Type B pancreatic cell (in vitro differentiated cells): ENCODE measurements around the gene EYA4. TPM values are rescaled to one million over a fixed set of nuclear protein-coding genes. Genes with fewer than 3 reads are reported as not detected.
A peak's percentile ranks its signal among the peaks of the same experiment; 100 is the strongest.

Source experiments
- DNase-seq: peaks from one replicate; pipeline ENCODE4 v3.0.0; 2021; ENCODE audit warnings: mixed read lengths; ENCODE audit not compliant: unreplicated experiment; ENCODE audit errors: extremely low spot score
- H3K27ac Mint-ChIP-seq: 2 replicates; pipeline ENCODE4 v1.8.0; 2021; ENCODE audit warnings: mild to moderate bottlenecking, mixed read lengths
- H3K27me3 Mint-ChIP-seq: 2 replicates; pipeline ENCODE4 v1.8.0; 2021; ENCODE audit warnings: mixed read lengths
- H3K36me3 Mint-ChIP-seq: 2 replicates; pipeline ENCODE4 v1.8.0; 2021; ENCODE audit warnings: mixed read lengths
- H3K4me1 Mint-ChIP-seq: one replicate; pipeline ENCODE4 v1.8.0; 2021; ENCODE audit warnings: mixed read lengths; ENCODE audit not compliant: unreplicated experiment
- H3K4me3 Mint-ChIP-seq: 2 replicates; pipeline ENCODE4 v1.8.0; 2021; ENCODE audit warnings: mild to moderate bottlenecking, mixed read lengths
- H3K9me3 Mint-ChIP-seq: 2 replicates; pipeline ENCODE4 v1.8.0; 2021; ENCODE audit warnings: mixed read lengths
- total RNA-seq: library from RNA; stranded (reverse); gene quantifications from 2 replicates; pipeline ENCODE4 v1.2.1, GENCODE V29; 2021; ENCODE audit warnings: low replicate concordance
- TF ChIP-seq, protein P1 (sequence below): fragments of 200-600 bp; sonication (generic); conservative IDR thresholded peaks from 2 replicates; pipeline ENCODE4 v1.5.0; 2021; ENCODE audit warnings: antibody characterized with exemption, mild to moderate bottlenecking

The EYA4 gene
- total RNA-seq, 1 donor from 2014 or later: 29.7 TPM

DNA sequence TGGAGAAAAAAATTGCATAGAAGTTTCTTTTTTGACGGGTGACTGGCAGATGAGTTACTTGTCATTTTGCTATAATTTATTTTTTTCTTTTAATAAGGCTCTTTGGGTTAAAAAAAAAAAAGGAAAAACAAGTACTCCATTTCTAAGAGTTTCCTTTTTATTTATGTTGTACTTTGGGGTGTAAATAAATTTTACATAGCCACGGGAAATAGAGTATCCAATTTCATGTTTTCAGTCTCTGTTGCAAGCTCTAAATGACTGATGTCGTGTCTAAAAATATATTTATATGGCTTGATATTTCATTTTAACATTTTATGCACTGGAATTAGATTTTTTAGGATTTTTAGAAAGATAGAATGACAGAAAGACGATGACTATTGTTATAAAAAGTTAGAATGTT, 3.4 kb downstream of the EYA4 start:
- TF ChIP-seq, protein P1, sequence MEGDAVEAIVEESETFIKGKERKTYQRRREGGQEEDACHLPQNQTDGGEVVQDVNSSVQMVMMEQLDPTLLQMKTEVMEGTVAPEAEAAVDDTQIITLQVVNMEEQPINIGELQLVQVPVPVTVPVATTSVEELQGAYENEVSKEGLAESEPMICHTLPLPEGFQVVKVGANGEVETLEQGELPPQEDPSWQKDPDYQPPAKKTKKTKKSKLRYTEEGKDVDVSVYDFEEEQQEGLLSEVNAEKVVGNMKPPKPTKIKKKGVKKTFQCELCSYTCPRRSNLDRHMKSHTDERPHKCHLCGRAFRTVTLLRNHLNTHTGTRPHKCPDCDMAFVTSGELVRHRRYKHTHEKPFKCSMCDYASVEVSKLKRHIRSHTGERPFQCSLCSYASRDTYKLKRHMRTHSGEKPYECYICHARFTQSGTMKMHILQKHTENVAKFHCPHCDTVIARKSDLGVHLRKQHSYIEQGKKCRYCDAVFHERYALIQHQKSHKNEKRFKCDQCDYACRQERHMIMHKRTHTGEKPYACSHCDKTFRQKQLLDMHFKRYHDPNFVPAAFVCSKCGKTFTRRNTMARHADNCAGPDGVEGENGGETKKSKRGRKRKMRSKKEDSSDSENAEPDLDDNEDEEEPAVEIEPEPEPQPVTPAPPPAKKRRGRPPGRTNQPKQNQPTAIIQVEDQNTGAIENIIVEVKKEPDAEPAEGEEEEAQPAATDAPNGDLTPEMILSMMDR: no peak
- Mint-ChIP-seq H3K9me3 (no peaks in the 10 kb centered on the region), H3K4me3 (peak overlapping the region; percentile 34), H3K4me1 (peaks cover 34% of the 10 kb centered on the region), H3K27me3 (peaks cover 81% of the 10 kb centered on the region), H3K27ac (no peak overlapping the region), H3K36me3 (peaks cover 4% of the 10 kb centered on the region)
- no peak for DNase-seq

DNA sequence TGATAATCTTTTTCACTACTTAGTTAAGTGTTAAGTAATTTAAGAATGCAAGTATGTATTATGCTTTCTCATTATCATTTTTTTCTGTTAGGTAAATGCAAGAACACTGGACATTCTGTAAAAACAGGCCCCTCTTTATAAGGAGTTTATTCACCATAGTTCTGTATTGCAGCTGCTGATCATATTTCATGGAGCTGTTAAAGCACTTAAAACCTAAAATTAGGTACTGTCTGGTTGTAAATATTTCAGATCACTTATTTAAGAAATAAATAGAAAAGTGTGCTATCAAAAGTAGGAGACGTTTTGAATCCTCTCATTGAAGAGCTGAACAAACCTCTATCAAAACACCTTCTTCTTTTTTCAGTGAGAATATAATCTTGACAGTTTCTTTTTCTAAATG, 3.9 kb downstream of the EYA4 start:
- TF ChIP-seq, protein P1: no peak
- H3K27me3 Mint-ChIP-seq: peaks cover 80% of the 10 kb centered on the region
- DNase-seq: no peak
- H3K4me3 Mint-ChIP-seq: peak overlapping the region; percentile 66
- peaks cover 4% of the 10 kb centered on the region for H3K36me3 Mint-ChIP-seq
- no peak overlapping the region for H3K27ac Mint-ChIP-seq
- H3K9me3 Mint-ChIP-seq: no peaks in the 10 kb centered on the region
- peaks cover 39% of the 10 kb centered on the region for H3K4me1 Mint-ChIP-seq

DNA sequence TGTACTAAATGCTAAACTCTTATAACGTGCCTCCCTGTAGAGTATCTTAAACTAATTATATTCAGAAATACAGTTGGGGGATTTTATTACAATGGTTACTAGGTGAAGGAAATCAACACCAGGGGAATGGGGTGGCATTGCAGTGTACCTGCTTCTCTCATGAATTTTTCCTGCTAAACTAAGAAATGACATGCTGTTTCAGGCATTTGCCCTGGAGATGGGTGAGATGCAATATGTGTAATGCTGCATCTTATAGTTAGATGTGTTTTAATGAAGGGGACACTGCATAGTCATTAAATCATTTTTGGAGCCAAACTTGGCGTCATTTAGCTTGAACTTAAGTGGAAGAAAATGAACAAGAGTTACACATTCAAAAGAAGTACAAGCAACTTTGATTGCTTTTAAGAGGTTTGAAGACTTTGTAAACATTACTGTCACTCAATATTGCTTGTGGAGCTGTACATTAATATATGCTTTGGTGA, 4.3 kb downstream of the EYA4 start:
- H3K9me3 Mint-ChIP-seq: no peaks in the 10 kb centered on the region
- H3K4me3 Mint-ChIP-seq: peak overlapping the region; percentile 66
- DNase-seq: no peak
- peaks cover 75% of the 10 kb centered on the region for H3K27me3 Mint-ChIP-seq
- peaks cover 4% of the 10 kb centered on the region for H3K36me3 Mint-ChIP-seq
- peaks cover 35% of the 10 kb centered on the region for H3K4me1 Mint-ChIP-seq
- H3K27ac Mint-ChIP-seq: no peak overlapping the region
- TF ChIP-seq, protein P1: no peak

DNA sequence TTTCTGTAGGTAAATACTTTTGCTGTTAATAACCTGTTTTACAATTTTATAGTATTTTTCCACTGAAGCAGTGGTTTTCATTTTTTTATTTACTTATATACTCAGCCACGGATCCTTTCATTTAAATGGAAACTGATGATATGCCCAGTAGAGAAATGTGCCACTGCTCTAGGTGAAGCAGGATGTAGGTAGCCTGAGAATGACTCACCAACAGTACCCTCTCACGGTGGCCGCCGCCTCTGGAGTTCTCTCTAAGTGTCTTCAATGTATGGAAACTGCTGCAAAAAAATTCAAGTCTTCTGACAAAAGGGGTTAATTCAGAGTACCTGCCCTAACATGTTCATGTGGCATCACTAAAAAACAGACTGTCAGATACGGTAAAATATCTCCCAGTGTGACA, 6.4 kb downstream of the EYA4 start:
- H3K27me3 Mint-ChIP-seq: peaks cover 65% of the 10 kb centered on the region
- peaks cover 4% of the 10 kb centered on the region for H3K36me3 Mint-ChIP-seq
- H3K4me3 Mint-ChIP-seq: no peak overlapping the region
- TF ChIP-seq, protein P1: no peak
- peaks cover 29% of the 10 kb centered on the region for H3K4me1 Mint-ChIP-seq
- no peak for DNase-seq
- no peak overlapping the region for H3K27ac Mint-ChIP-seq
- H3K9me3 Mint-ChIP-seq: no peaks in the 10 kb centered on the region

DNA sequence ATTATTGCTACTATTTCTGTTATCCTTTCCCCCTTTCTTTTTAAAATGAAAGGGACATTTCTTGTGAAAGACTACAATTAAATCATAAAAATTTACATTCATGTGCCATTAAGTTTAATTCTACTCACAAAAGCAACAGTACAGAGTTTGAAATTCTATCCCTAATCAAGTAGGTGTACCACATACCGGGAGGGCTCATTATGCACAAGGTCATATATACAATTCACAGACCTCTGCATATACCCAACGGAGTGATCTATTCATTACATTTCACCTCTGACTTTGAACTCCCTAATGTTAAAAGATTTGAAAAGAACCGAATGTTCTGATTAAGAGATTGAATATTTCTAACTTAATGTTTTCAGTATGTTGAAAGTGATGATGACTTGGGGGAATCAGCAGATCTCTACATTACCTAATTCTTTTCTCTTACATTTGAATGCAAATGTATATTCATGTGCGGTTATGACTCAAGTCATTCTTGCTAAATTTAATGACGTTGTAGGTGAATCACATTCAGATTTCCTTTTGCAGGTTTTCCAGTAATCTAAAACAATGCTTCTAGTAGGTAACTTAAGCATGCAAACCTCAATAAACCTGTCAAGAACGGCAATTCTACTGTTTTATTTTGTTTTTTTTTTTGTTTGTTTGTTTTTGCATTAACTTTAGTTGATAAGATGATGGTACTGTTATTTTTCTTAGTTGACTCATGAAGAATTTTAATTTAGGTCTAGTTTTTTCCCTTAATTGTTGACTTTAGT, 7.3 kb downstream of the EYA4 start:
- Mint-ChIP-seq H3K36me3 (peaks cover 4% of the 10 kb centered on the region), H3K4me1 (peaks cover 25% of the 10 kb centered on the region), H3K27me3 (peaks cover 57% of the 10 kb centered on the region), H3K9me3 (no peaks in the 10 kb centered on the region), H3K4me3 (no peak overlapping the region), H3K27ac (no peak overlapping the region)
- TF ChIP-seq, protein P1: no peak
- no peak for DNase-seq
